IgD-negative memory B cell (primary cell): ENCODE measurements around the gene COL20A1. TPM values are rescaled to one million over a fixed set of nuclear protein-coding genes. Genes with fewer than 3 reads are reported as not detected.

ENCODE experiments used
- H3K27ac Mint-ChIP-seq, 3 donors: one replicate each; pipeline ENCODE4 v1.8.0; 2020 to 2022; ENCODE audit warnings: mild to moderate bottlenecking in 3 of 3, mixed read lengths in 3 of 3, moderate library complexity in 1 of 3
- H3K27me3 Mint-ChIP-seq: one replicate; pipeline ENCODE4 v1.8.0; 2021; ENCODE audit warnings: mixed read lengths
- H3K36me3 Mint-ChIP-seq: one replicate; pipeline ENCODE4 v1.8.0; 2020; ENCODE audit warnings: mild to moderate bottlenecking, mixed read lengths
- H3K4me1 Mint-ChIP-seq, 3 donors: one replicate each; pipeline ENCODE4 v1.8.0; 2020 to 2022; ENCODE audit warnings: mixed read lengths in 3 of 3, mild to moderate bottlenecking in 1 of 3
- H3K4me3 Mint-ChIP-seq, 4 donors: one replicate each; pipeline ENCODE4 v1.8.0; 2020 to 2022; ENCODE audit warnings: mild to moderate bottlenecking in 4 of 4, mixed read lengths in 4 of 4, moderate library complexity in 3 of 4
- H3K9me3 Mint-ChIP-seq, 3 donors: one replicate each; pipeline ENCODE4 v1.8.0; 2020 to 2021; ENCODE audit warnings: mixed read lengths in 3 of 3, mild to moderate bottlenecking in 1 of 3
- polyA plus RNA-seq: library from polyadenylated mRNA; unstranded; fragments of 300-500 nt; fragmentation: Illumina TruSeq; gene quantifications from one replicate; pipeline ENCODE4 v1.2.3, GENCODE V29; 2021

The COL20A1 gene
- polyA plus RNA-seq, 1 donor from 2014 or later: not detected

DNA sequence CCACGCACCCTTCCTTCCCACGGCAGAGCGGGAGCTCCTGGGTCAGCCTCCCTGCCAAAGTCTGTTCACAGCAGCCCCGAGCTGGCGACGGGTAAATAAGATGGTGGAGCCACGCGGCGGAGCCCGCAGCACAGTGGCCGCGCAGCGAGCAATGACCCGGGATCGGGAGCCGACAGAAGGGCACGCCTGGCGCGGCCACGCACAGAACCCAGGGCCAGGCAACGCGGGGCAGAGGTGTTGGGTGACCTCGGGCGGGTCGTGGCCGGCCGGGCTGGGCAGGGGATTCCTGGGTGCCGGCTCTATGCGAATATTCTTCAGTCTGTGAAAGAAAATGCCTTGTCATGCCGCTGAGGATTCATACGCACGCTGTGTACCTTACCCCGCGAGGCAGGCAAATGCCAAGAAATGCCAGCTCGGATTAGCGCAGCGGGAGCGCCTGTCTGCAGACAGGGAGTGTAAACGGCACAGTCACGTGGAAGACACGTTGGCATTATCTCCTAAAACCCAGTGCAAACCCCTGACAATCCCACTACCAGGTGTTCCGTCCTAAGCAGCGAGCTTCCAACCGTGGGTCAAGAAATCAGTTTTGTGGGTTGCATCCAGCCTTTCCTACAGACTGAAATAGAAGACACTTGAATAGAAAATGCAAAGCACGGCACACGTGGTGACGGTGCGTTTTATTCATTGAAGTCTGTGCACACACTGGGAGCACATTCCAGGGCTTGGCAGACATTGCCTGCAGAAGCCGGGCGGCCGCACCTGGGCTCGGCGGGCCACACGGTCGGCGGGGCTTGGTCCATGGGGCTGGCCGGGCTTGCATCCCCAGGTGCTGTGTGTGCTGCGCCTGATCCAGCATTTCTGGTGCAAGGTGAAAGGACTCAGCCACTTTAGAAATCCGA is 49.8 kb downstream of the COL20A1 start:
- no peak overlapping the region for H3K4me3 Mint-ChIP-seq

DNA sequence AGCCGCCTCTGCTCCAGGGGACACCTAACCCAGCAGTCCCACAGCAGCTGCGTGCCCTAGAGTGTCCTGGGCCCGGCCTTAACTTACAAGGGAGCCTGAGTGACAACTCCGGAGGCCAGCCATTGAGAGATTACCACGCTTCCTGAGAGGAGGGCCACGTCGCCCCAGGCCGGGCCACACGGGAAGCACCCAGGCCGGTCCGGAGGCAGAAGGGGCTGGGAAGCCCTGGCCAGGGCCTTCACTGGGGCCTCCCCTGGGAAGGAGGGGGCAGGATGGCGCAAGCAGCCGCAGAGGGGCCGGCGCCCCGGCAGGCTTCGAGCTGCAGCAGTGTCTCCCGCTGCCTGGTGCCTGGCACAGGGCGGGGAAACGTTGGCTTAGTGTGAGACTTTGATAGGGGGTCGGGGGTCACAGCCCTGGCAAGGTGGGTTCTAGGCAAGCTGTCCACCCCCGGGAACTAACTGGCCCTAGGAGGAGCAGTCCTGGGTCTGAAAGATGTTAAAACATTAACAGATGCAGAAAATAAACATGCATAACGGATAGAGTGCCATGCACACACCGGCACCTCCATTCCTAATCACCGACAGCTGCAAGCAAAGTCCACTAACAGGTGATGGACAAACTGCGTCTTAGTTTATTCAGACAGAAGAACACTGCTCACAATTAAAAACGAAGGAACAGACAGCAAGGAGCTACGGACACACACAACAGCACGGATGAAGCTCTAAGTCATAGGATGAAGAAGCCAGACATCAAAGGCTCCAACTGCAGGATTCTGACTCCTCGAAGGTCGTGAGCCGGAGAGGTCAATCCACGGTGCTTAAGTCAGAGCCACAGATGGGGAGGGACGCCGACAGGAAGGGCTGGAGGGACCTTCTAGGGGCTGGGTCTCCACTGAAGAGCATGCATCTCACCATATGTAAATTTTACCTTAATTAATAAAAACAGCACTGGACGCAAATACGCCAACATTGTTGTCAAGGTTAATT is 50.8 kb downstream of the COL20A1 start:
- peaks cover 0 to 6% (median 5%) of the 10 kb centered on the region in 3 donors for H3K9me3 Mint-ChIP-seq
- H3K27me3 Mint-ChIP-seq: peaks cover 11% of the 10 kb centered on the region
- peaks cover 1% of the 10 kb centered on the region for H3K36me3 Mint-ChIP-seq
- H3K27ac Mint-ChIP-seq: no peak overlapping the region
- H3K4me1 Mint-ChIP-seq: no peaks in the 10 kb centered on the region
- no peak overlapping the region for H3K4me3 Mint-ChIP-seq

More for the DNA sequence above, 49.8 kb downstream of the COL20A1 start:
- Mint-ChIP-seq H3K27ac (no peak overlapping the region), H3K27me3 (peaks cover 11% of the 10 kb centered on the region), H3K36me3 (peaks cover 1% of the 10 kb centered on the region), H3K4me1 (no peaks in the 10 kb centered on the region), H3K9me3 (peaks cover 2 to 6% (median 5%) of the 10 kb centered on the region in 3 donors)

DNA sequence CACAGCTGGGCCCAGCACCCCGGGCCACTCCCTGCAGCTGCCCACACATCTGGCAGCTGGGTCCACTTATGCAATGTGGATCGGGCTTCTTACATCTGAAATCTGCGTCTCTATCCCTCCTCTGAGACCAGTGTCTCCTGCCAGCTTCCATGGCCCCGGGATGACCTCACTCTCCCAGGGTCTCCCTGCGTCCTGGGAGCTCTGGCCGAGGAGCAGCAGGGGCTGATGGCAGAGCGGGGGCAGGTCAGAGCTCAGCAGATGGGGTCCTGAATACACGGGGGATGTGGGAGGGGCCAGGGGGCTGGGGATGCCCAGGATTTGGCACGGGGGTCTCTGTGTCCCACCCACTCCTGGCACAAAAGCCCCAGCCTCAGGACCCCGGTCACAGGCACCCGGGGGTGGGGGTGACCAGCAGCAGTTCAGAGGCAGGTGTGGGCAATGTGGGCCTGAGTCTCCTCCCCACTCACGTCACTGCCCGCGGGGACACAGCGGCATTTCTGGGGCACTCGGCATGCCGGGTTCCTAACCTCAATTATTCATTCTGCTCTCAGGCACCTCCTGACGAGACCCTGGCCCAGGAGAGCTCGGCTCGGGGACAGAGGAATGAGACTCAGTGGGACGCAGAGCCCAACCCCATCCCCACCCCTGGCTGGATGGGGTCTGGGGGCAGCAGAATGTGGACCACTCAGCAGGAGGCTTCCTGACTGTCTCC is 51.8 kb downstream of the COL20A1 start:
- H3K9me3 Mint-ChIP-seq: peaks cover 0 to 2% (median 0%) of the 10 kb centered on the region in 3 donors
- H3K4me3 Mint-ChIP-seq: no peak overlapping the region
- peaks cover 11% of the 10 kb centered on the region for H3K27me3 Mint-ChIP-seq
- H3K36me3 Mint-ChIP-seq: peaks cover 1% of the 10 kb centered on the region
- no peaks in the 10 kb centered on the region for H3K4me1 Mint-ChIP-seq
- no peak overlapping the region for H3K27ac Mint-ChIP-seq

DNA sequence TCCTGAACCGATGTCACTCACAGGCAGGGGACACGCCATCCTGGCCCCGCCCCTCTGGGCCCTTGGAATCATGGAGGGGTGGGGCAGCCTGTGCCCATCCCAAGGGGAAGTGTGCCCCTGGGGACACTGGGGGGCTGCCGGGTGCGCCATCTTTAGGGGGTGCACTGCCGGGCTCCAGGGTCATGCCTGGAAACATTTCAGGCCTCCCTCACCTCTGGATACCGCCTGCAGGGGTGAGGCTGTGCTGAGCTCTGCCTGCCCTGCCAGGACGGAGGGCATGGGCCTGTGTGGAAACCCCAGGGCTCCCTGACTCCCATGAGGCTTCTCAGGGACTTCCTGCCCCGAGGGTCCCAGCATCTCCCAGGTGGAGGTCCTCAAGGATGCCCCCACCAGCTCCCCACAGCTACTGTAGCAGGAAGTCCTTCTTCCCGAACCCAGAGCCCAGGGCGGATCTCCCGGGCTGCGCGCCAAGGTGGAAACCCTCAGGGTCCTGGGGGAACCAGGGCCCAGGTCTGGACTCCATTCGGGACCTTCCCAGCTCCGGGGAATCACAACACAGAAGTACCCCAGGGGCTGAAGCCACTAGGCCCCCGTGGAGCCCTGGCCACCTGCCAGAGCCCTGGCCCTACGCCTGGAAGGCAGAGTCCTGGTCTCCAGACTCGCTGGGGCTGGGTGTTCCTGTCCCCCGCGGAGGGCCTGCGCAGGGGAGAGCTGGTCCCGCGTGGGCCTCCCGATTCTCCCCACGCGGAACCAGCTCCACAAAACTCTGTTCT is 52.5 kb downstream of the COL20A1 start:
- peaks cover 1% of the 10 kb centered on the region for H3K36me3 Mint-ChIP-seq
- no peak overlapping the region for H3K4me3 Mint-ChIP-seq
- H3K27ac Mint-ChIP-seq: no peak overlapping the region
- peaks cover 11% of the 10 kb centered on the region for H3K27me3 Mint-ChIP-seq
- H3K9me3 Mint-ChIP-seq: peaks cover 0 to 4% (median 2%) of the 10 kb centered on the region in 3 donors
- H3K4me1 Mint-ChIP-seq: no peaks in the 10 kb centered on the region

DNA sequence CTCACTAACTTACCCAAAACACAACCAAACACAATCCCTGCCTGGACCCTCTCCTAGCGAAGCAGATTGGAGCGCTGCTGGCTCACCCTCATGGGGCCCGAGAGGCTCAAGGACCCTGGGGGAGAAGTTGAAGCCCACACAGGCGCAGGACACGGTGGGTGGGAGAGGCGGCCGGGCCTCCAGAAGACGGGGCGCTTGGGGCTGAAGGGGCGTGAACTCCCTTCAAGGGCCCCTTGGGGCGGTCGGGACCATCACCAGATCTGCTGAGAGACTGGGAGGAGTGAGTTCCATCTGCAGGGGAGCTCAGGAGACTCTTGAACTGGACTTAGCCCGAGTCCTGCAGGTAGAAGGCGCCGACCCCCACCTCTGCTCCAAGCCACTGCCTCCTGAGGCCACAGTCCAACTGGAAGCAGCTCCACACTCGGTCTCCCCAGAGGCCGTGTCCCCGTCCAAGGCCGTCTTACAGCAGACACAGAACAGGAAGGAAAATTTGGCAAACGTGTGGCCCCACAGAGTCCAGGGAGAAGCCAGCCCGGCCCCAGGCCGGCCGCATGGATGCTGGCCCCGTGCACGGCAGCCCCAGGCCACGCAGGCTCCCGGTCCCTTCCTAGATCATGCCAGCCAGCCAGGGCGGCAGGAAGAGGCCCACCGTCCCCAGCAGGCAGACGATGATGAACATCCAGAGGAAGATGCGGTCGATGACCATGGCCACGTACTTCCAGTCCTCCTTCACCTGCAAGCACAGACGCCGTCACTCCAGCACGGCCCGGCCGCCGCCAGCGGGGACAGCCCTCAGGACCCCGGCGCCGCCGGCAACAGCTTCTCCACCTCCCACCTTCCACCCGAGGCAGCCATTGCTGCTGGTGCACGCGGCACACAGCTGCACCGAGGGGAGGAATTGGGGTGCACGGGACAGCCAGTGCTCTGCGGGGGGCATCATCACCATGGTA is 53.4 kb downstream of the COL20A1 start:
- no peak overlapping the region for H3K4me3 Mint-ChIP-seq
- H3K9me3 Mint-ChIP-seq: peaks cover 0 to 4% (median 2%) of the 10 kb centered on the region in 3 donors
- H3K36me3 Mint-ChIP-seq: peaks cover 1% of the 10 kb centered on the region
- no peak overlapping the region for H3K27ac Mint-ChIP-seq
- H3K4me1 Mint-ChIP-seq: no peaks in the 10 kb centered on the region
- H3K27me3 Mint-ChIP-seq: peaks cover 8% of the 10 kb centered on the region

DNA sequence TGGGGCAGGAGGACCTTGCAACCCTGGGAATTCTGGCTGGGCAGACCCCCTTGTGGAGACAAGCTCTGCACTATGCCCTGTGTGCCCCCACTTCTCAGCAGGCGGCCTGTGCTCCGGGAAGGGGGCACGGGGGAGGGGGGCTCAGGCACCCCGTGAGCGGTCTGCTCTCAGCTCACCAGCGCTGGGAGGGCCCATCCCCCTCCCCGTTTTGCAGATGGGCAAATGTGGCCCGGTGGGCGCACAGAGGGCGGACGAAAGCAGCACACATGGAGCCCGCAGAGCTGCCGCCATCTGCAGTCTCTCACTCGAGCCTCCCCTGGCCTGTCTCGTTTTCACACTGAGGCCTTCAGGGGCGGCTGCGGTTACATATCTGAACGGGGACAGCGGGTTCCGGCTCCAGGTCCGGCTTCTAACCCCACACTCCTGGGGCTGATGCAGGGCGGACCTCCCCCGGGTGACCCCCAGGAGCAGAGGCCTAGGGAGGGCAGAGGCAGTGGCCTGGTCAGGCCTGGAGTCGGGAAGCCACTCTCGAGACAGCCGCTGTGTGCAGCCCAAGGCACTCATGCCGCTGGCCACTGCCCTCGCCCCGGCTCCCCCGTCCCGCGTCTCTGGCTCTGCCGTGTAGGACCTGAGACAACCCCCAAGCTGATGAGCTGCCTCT is 54.2 kb downstream of the COL20A1 start:
- H3K9me3 Mint-ChIP-seq: peaks cover 0 to 4% (median 0%) of the 10 kb centered on the region in 3 donors
- no peaks in the 10 kb centered on the region for H3K4me1 Mint-ChIP-seq
- peaks cover 5% of the 10 kb centered on the region for H3K27me3 Mint-ChIP-seq
- peaks cover 1% of the 10 kb centered on the region for H3K36me3 Mint-ChIP-seq
- no peak overlapping the region for H3K27ac Mint-ChIP-seq
- no peak overlapping the region for H3K4me3 Mint-ChIP-seq

DNA sequence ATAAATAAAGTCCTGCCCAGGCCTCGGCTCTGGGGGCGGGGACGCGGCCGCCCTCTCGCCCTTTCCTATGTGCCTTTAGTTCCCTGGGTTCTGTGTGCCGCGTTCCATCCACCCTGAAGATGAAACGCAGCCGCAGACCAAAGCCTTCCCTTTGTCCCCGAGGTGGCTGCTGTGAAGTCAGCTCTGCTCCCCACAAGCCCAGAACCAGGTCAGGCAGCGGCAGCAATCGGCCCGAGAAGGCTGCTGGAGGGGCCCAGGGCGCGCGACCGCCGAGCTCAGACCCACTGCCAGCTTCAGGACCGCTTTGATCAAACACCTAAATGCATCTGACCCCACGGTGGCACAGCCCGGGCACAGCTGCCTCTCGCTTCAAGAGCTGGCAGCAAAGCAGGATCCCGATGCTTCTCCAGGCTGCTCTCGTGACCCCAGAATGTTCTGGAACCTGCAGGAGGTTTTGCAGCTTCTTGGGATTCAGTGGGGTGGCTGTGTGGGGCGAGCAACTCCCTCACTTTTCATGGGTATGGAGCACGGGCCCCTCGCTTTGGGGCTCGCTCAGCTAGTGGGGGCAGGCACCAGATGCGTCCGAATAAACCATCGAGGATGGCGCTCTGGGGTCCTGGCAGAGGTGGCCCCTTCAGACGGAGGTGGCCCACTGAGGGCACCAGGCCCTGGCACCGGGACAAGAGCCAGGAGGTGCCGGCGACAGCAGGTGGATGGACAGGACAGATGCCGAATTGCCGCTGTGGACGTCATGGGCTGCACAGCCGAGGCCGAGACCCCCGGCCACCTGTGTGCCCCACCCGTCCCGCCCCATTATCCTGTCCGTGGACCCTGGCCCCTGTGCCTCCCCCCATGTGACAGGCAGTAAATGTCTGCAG is 55.2 kb downstream of the COL20A1 start:
- H3K27ac Mint-ChIP-seq: no peak overlapping the region
- H3K4me1 Mint-ChIP-seq: no peaks in the 10 kb centered on the region

DNA sequence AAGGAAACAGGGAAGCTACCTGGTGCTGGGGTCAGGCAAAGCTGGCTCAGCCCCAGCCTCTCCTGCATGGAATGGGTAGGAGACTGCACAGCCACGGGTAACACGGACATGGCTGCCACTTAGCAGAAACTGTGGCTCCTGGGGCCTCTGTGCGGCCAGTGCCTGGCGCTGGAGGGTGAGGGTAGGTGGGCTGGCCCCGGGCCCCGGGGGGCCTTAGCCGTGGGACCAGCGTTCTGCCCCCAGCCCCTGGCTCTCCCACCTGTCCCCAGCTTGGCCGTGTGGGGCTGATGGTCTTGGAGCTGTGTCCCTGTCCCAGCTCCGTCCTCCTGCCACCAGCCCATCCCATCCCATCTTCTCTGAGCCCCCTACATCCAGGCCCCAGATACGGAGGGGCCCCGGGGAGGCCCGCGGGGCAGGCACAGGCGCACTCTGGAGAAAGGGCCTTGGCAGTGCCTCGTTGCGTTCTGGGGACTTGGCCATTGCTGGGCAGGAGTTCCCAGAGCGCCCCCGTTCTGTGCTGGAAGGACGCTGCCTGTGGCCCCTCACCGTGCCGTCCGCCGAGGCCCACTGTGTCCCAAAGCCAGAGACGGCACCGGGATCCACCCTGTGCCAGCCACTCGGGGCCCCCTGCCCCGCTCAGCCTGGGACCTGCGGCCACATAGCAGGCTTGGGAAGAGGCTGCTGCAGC is 56.0 kb downstream of the COL20A1 start:
- Mint-ChIP-seq H3K27me3 (no peaks in the 10 kb centered on the region), H3K27ac (no peak overlapping the region), H3K9me3 (peaks cover 0 to 4% (median 0%) of the 10 kb centered on the region in 3 donors), H3K4me3 (no peak overlapping the region), H3K4me1 (no peaks in the 10 kb centered on the region), H3K36me3 (peaks cover under 1% of the 10 kb centered on the region)

More for the DNA sequence above, 55.2 kb downstream of the COL20A1 start:
- H3K27me3 Mint-ChIP-seq: peaks cover 2% of the 10 kb centered on the region
- H3K36me3 Mint-ChIP-seq: peaks cover 1% of the 10 kb centered on the region
- H3K9me3 Mint-ChIP-seq: peaks cover 0 to 4% (median 0%) of the 10 kb centered on the region in 3 donors
- H3K4me3 Mint-ChIP-seq: no peak overlapping the region

DNA sequence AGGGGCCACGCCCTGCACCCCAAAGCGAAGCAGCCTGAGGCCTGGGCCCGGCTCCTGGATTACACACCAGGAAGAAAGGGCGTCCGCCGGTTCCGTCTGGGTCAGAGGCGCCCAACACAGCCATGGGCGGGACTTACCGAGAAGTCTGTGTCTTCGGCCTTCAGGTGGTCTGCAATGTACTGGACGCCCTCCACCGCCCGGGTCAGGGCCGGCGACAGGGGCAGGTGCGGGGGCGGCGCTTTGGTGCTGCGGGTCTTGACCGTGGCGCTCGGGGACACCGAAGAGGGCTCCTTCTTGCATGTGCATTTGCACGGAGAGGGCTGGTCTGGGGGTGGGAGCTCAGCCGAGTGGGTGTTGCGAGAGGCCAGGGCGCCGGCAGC is 56.5 kb downstream of the COL20A1 start:
- Mint-ChIP-seq H3K4me3 (no peak overlapping the region), H3K4me1 (no peaks in the 10 kb centered on the region), H3K9me3 (peaks cover 0 to 4% (median 0%) of the 10 kb centered on the region in 3 donors), H3K27ac (no peak overlapping the region), H3K27me3 (no peaks in the 10 kb centered on the region), H3K36me3 (no peaks in the 10 kb centered on the region)

DNA sequence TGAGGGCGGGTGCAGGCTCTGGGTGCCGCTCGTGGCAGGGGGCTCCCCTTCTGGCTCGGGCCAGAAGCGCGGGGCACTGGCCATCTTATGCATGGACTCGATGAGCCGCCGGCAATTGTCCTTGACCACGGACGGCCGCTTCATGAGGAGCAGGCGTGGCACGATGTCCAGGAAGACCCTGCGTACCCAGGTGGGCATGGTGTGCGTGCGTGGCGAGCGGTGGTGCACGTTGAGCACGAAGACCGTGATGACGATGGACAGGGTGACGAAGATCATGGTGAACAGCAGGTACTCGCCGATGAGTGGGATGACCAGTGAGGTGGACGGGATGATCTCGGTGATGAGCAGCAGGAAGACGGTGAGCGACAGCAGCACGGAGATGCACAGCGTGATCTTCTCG is 57.2 kb downstream of the COL20A1 start:
- Mint-ChIP-seq H3K9me3 (peaks cover 0 to 4% (median 0%) of the 10 kb centered on the region in 3 donors), H3K27ac (peak overlapping the region in 1 of 3 donors; percentile 83), H3K36me3 (no peaks in the 10 kb centered on the region), H3K4me1 (no peaks in the 10 kb centered on the region), H3K4me3 (no peak overlapping the region), H3K27me3 (no peaks in the 10 kb centered on the region)

DNA sequence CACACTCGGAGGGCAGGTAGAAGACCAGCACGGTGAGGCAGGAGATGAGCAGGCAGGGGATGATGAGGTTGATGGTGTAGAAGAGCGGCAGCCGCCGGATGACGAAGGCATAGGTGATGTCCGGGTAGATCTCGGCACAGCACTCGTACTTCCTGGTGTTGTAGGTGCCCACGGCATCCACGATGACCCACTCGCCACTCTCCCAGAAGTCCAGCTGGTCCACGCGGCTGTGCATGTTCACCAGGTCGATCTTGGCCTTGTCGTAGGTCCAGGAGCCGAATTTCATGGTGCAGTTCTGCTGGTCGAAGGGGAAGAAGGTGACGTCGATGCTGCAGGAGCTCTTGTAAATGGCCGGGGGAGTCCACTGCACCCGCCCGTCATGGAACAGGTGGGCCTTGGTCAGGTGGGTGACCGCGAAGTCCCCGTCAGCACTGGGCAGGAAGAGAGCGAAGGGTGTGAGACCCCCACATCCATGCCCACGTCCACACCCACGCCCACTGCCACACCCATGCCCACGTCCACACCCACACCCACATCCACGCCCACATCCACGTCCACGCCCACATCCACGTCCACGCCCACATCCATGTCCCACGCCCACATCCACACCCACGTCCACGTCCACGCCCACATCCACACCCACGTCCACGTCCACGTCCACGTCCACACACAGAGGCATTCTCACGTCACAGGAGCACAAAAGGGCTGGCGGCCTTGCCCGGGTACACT is 57.8 kb downstream of the COL20A1 start:
- Mint-ChIP-seq H3K27ac (peak overlapping the region in 1 of 3 donors; percentile 83), H3K9me3 (peaks cover 0 to 4% (median 0%) of the 10 kb centered on the region in 3 donors), H3K4me3 (no peak overlapping the region), H3K36me3 (no peaks in the 10 kb centered on the region), H3K27me3 (no peaks in the 10 kb centered on the region), H3K4me1 (no peaks in the 10 kb centered on the region)
